ENCODE results near the gene MATN3.
A peak's percentile ranks its signal among the peaks of the same experiment; 100 is the strongest.

Gene MATN3

GRCh38 chr2:20005067-20005627, 7.3 kb downstream of the MATN3 start:
- DNase-seq (ENCODE audit: low spot score): no peak

- no peak for DNase-seq (ENCODE audit: low spot score)
Observed at GRCh38 chr2:20001361-20001863, 11.1 kb downstream of the MATN3 start.

- DNase-seq (ENCODE audit: low spot score): no peak
Observed at GRCh38 chr2:19993731-19994130, 18.7 kb downstream of the MATN3 start.

GRCh38 chr2:19991895-19992294, 20.6 kb downstream of the MATN3 start:
- no peak for DNase-seq (ENCODE audit: low spot score)

GRCh38 chr2:19990416-19990728, 22.1 kb downstream of the MATN3 start:
- DNase-seq (ENCODE audit: low spot score): no peak

- DNase-seq (ENCODE audit: low spot score): peak; percentile 90
Observed at GRCh38 chr2:19989667-19990415, 22.6 kb downstream of the MATN3 start, which contains the start of gene WDR35. TSS of gene WDR35 (minus strand) at chr2:19990105. CDS start at chr2:19990015, 90 bp downstream.

- DNase-seq (ENCODE audit: low spot score): no peak
Observed at GRCh38 chr2:19989342-19989666, 23.2 kb downstream of the MATN3 start.

- DNase-seq (ENCODE audit: low spot score): no peak
Observed at GRCh38 chr2:19988600-19988999, 23.9 kb downstream of the MATN3 start.

GRCh38 chr2:19987936-19988335, 24.5 kb downstream of the MATN3 start:
- DNase-seq (ENCODE audit: low spot score): peak; percentile 48

GRCh38 chr2:19982268-19982667, 30.2 kb downstream of the MATN3 start:
- DNase-seq (ENCODE audit: low spot score): no peak

- no peak for DNase-seq (ENCODE audit: low spot score)
Observed at GRCh38 chr2:19979932-19980331, 32.5 kb downstream of the MATN3 start.

- DNase-seq (ENCODE audit: low spot score): no peak
Observed at GRCh38 chr2:19973466-19973865, 39.0 kb downstream of the MATN3 start.

- no peak for DNase-seq (ENCODE audit: low spot score)
Observed at GRCh38 chr2:19971691-19972090, 40.8 kb downstream of the MATN3 start.

- no peak for DNase-seq (ENCODE audit: low spot score)
Observed at GRCh38 chr2:19963386-19963785, 49.1 kb downstream of the MATN3 start.

- peak; percentile 80 for DNase-seq (ENCODE audit: low spot score)
Observed at GRCh38 chr2:19955544-19956422, 56.7 kb downstream of the MATN3 start.

GRCh38 chr2:19949071-19949470, 63.4 kb downstream of the MATN3 start:
- no peak for DNase-seq (ENCODE audit: low spot score)

- no peak for DNase-seq (ENCODE audit: low spot score)
Observed at GRCh38 chr2:19947184-19947940, 65.1 kb downstream of the MATN3 start.

GRCh38 chr2:19944205-19944845, 68.1 kb downstream of the MATN3 start:
- DNase-seq (ENCODE audit: low spot score): no peak

GRCh38 chr2:19943189-19943588, 69.3 kb downstream of the MATN3 start:
- no peak for DNase-seq (ENCODE audit: low spot score)

GRCh38 chr2:19942199-19942598, 70.3 kb downstream of the MATN3 start:
- DNase-seq (ENCODE audit: low spot score): no peak
